SK-N-SH (cell line): Measurements from ENCODE around the gene ZNF785. TPM values are rescaled to one million over a fixed set of nuclear protein-coding genes. Genes with fewer than 3 reads are reported as not detected.
A peak's percentile ranks its signal among the peaks of the same experiment; 100 is the strongest.

Source experiments
- CTCF ChIA-PET: fragments of 300-600, 350-600 bp; formaldehyde crosslinking; extraction: SDS; loops from one replicate; lab custom pipeline; 2021; lab: Yijun Ruan, JAX
- POLR2A ChIA-PET: fragments of 350-600 bp; sonication (Branson Sonifier 250); formaldehyde crosslinking; extraction: SDS; loops from one replicate; lab custom pipeline; 2020; ENCODE audit warnings: antibody characterized with exemption, inconsistent platforms; lab: Yijun Ruan, JAX
- DNase-seq: peaks from one replicate; pipeline ENCODE4 v3.0.0; 2012
- H2AFZ ChIP-seq: fragments of 200-600 bp; sonication (generic); 2 replicates; pipeline ENCODE4 v1.8.1; 2016; ENCODE audit warnings: antibody characterized with exemption, mild to moderate bottlenecking, low read depth
- H3F3A ChIP-seq: fragments of 200-600 bp; sonication (generic); replicated peaks from 2 replicates; pipeline ENCODE3; 2016; ENCODE audit warnings: antibody characterized with exemption, mild to moderate bottlenecking; ENCODE audit not compliant: insufficient read depth
- H3K27ac ChIP-seq, 2 experiments: fragments of 200-500 bp in 1 of 2; fragments of 200-600 bp in 1 of 2; sonication (Bioruptor generic) in 1 of 2; sonication (generic), shearing (Covaris generic) in 1 of 2; 2 replicates each; pipeline versions ENCODE4 v1.5.1 to v1.6.1; 2014 to 2016; ENCODE audit warnings: low read depth in 2 of 2, inconsistent platforms in 1 of 2, low read length in 1 of 2, mild to moderate bottlenecking in 1 of 2, mixed read lengths in 1 of 2
- H3K27me3 ChIP-seq: fragments of 200-600 bp; sonication (generic), shearing (Covaris generic); 2 replicates; pipeline ENCODE4 v1.6.1; 2016; ENCODE audit warnings: mixed run types; ENCODE audit not compliant: insufficient read depth
- H3K36me3 ChIP-seq, 2 experiments: fragments of 200-500 bp in 1 of 2; fragments of 200-600 bp in 1 of 2; sonication (Bioruptor generic) in 1 of 2; sonication (generic) in 1 of 2; replicated peaks in 1 of 2; 2 replicates each; pipeline versions ENCODE3 to v1.5.1; 2014 to 2016; ENCODE audit warnings: low read length in 1 of 2, mild to moderate bottlenecking in 1 of 2; ENCODE audit not compliant: insufficient read depth in 2 of 2, control insufficient read depth in 1 of 2
- H3K4me1 ChIP-seq, 2 experiments: fragments of 200-500 bp in 1 of 2; fragments of 200-600 bp in 1 of 2; sonication (Bioruptor generic) in 1 of 2; sonication (generic), shearing (Covaris generic) in 1 of 2; 2 replicates each; pipeline versions ENCODE4 v1.5.1 to v1.6.1; 2014 to 2016; ENCODE audit warnings: low read depth in 1 of 2, low read length in 1 of 2, mixed run types in 1 of 2; ENCODE audit not compliant: insufficient read depth in 2 of 2, control insufficient read depth in 1 of 2
- H3K4me2 ChIP-seq: fragments of 200-600 bp; sonication (generic), shearing (Covaris generic); 2 replicates; pipeline ENCODE4 v1.6.1; 2017; ENCODE audit warnings: mixed run types
- H3K4me3 ChIP-seq, 2 experiments: fragments of 200-500 bp in 1 of 2; fragments of 200-600 bp in 1 of 2; sonication (Bioruptor generic) in 1 of 2; sonication (generic), shearing (Covaris generic) in 1 of 2; 2 replicates each; pipeline versions ENCODE4 v1.5.1 to v1.8.1; 2014 to 2016; ENCODE audit warnings: low read depth in 2 of 2, inconsistent platforms in 1 of 2, low read length in 1 of 2, mild to moderate bottlenecking in 1 of 2, mixed read lengths in 1 of 2, moderate library complexity in 1 of 2
- H3K79me2 ChIP-seq: fragments of 200-600 bp; sonication (generic); 2 replicates; pipeline ENCODE4 v1.8.1; 2017; ENCODE audit warnings: mild to moderate bottlenecking; ENCODE audit not compliant: insufficient read depth
- H3K9ac ChIP-seq: fragments of 200-600 bp; sonication (generic); 2 replicates; pipeline ENCODE4 v1.6.1; 2017; ENCODE audit warnings: mixed run types
- H3K9me2 ChIP-seq: fragments of 200-600 bp; sonication (generic); 2 replicates; pipeline ENCODE4 v1.6.1; 2017; ENCODE audit warnings: mixed run types
- H3K9me3 ChIP-seq: fragments of 200-600 bp; sonication (generic); 2 replicates; pipeline ENCODE4 v1.6.1; 2017; ENCODE audit warnings: mixed run types, mild to moderate bottlenecking, moderate library complexity
- H4K20me1 ChIP-seq: fragments of 200-600 bp; sonication (generic); 2 replicates; pipeline ENCODE4 v1.6.1; 2017; ENCODE audit warnings: mild to moderate bottlenecking, mixed run types; ENCODE audit not compliant: insufficient read depth
- EP300 ChIP-seq, 2 experiments: IDR thresholded peaks; 2 replicates each; pipeline versions ENCODE4 v1.4.0 to v1.6.1; 2012; ENCODE audit warnings: borderline replicate concordance in 1 of 2, low read depth in 1 of 2, low read length in 1 of 2
- EZH2phosphoT487 ChIP-seq: fragments of 200-600 bp; sonication (generic); IDR thresholded peaks from 2 replicates; pipeline ENCODE4 v1.6.1; 2017; ENCODE audit warnings: low read depth, mixed run types, mild to moderate bottlenecking, antibody characterized with exemption, moderate library complexity, borderline replicate concordance
- FOSL2 ChIP-seq: IDR thresholded peaks from 2 replicates; pipeline ENCODE4 v1.4.0; 2012; ENCODE audit warnings: low read depth, mild to moderate bottlenecking, moderate library complexity, borderline replicate concordance
- GABPA ChIP-seq: IDR thresholded peaks from 2 replicates; pipeline ENCODE4 v1.4.0; 2012; ENCODE audit warnings: low read depth, mild to moderate bottlenecking
- MAX ChIP-seq: IDR thresholded peaks from 2 replicates; pipeline ENCODE4 v1.4.0; 2012; ENCODE audit warnings: low read depth
- MXI1 ChIP-seq: IDR thresholded peaks from 2 replicates; pipeline ENCODE4 v1.6.1; 2012; ENCODE audit warnings: mild to moderate bottlenecking, low read depth, low read length, improper control_type of control experiment
- NFIC ChIP-seq: IDR thresholded peaks from 2 replicates; pipeline ENCODE4 v1.4.0; 2012; ENCODE audit warnings: borderline replicate concordance
- POLR2AphosphoS5 ChIP-seq: IDR thresholded peaks from 2 replicates; pipeline ENCODE4 v1.6.1; 2012; ENCODE audit warnings: low read depth, low read length
- RFX5 ChIP-seq: IDR thresholded peaks from 2 replicates; pipeline ENCODE4 v1.6.1; 2012; ENCODE audit warnings: mild to moderate bottlenecking, improper control_type of control experiment, low read length
- SIN3A ChIP-seq: IDR thresholded peaks from 2 replicates; pipeline ENCODE4 v1.6.1; 2012; ENCODE audit warnings: low read depth, mild to moderate bottlenecking, low read length, moderate library complexity, borderline replicate concordance
- SMC3 ChIP-seq: IDR thresholded peaks from 2 replicates; pipeline ENCODE4 v1.6.1; 2012; ENCODE audit warnings: low read depth, low read length, improper control_type of control experiment
- TEAD4 ChIP-seq: IDR thresholded peaks from 2 replicates; pipeline ENCODE4 v1.4.0; 2012; ENCODE audit warnings: mild to moderate bottlenecking, borderline replicate concordance; ENCODE audit not compliant: insufficient read depth
- YY1 ChIP-seq: IDR thresholded peaks from 2 replicates; pipeline ENCODE4 v1.4.0; 2012; ENCODE audit warnings: low read depth, mild to moderate bottlenecking
- WGBS: methylation state at CpG from one replicate; pipeline ENCODE4 v1.1.6; 2017; ENCODE audit warnings: low lambda C conversion rate; 5-methylcytosine and 5-hydroxymethylcytosine counted together
- polyA plus RNA-seq, 3 experiments: library from polyadenylated mRNA; depleted of rRNA; stranded (reverse); fragments of >200 nt; gene quantifications; 2 replicates each; pipeline ENCODE4 v1.2.3, GENCODE V29; 2012
- TF ChIP-seq, protein P1 (sequence below): IDR thresholded peaks from 2 replicates; pipeline ENCODE4 v1.6.1; 2012; ENCODE audit warnings: mild to moderate bottlenecking, low read depth, low read length, moderate library complexity

Gene ZNF785
- polyA plus RNA-seq, 1 of the 3 experiments (the other 2 are of a cell fraction): 8.8 TPM

DNA sequence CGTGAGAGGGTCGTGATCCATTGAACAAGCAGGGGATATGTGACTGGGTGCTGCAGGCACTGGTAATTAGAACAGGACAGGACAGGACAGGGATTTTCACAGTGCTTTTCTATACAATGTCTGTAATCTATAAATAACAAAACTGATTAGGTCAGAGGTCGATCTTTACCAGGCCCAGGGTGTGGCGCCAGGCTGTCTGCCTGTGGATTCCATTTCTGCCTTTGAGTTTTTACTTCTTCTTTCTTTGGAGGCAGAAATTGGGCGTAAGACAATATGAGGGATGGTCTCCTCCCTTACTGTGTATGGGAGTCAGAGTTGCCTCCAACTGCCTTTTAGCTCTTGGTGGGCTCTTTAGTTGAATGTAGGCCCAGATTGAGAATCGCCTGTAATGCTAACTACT, 25.8 kb downstream of the ZNF785 start:
- TF ChIP-seq NFIC (no peak), POLR2AphosphoS5 (no peak), FOSL2 (no peak), SMC3 (no peak), MAX (no peak), EP300 (IDR thresholded peaks at IDR 0.05; ENCODE audit: borderline replicate concordance in 1 of 2, low read depth in 1 of 2, low read length in 1 of 2) (no peak), TEAD4 (no peak), GABPA (no peak), MXI1 (no peak), RFX5 (no peak), YY1 (no peak), SIN3A (no peak), EZH2phosphoT487 (no peak)
- TF ChIP-seq, protein P1, sequence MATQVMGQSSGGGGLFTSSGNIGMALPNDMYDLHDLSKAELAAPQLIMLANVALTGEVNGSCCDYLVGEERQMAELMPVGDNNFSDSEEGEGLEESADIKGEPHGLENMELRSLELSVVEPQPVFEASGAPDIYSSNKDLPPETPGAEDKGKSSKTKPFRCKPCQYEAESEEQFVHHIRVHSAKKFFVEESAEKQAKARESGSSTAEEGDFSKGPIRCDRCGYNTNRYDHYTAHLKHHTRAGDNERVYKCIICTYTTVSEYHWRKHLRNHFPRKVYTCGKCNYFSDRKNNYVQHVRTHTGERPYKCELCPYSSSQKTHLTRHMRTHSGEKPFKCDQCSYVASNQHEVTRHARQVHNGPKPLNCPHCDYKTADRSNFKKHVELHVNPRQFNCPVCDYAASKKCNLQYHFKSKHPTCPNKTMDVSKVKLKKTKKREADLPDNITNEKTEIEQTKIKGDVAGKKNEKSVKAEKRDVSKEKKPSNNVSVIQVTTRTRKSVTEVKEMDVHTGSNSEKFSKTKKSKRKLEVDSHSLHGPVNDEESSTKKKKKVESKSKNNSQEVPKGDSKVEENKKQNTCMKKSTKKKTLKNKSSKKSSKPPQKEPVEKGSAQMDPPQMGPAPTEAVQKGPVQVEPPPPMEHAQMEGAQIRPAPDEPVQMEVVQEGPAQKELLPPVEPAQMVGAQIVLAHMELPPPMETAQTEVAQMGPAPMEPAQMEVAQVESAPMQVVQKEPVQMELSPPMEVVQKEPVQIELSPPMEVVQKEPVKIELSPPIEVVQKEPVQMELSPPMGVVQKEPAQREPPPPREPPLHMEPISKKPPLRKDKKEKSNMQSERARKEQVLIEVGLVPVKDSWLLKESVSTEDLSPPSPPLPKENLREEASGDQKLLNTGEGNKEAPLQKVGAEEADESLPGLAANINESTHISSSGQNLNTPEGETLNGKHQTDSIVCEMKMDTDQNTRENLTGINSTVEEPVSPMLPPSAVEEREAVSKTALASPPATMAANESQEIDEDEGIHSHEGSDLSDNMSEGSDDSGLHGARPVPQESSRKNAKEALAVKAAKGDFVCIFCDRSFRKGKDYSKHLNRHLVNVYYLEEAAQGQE: no peak
- H3K4me3 ChIP-seq: no peak overlapping the region

More for the DNA sequence above, 25.8 kb downstream of the ZNF785 start:
- H3K36me3 ChIP-seq: peaks cover 0 to 10% of the 10 kb centered on the region in 2 experiments
- peaks cover 7% of the 10 kb centered on the region for H3F3A ChIP-seq
- H3K9ac ChIP-seq: no peak overlapping the region
- no peaks in the 10 kb centered on the region for H3K9me3 ChIP-seq
- H3K4me2 ChIP-seq: no peak overlapping the region
- H3K4me1 ChIP-seq: peaks cover 0 to 6% of the 10 kb centered on the region in 2 experiments; a peak in 1 of 4 replicates
- peak overlapping the region; percentile 70; the same call in 1 of the 2 replicates for H2AFZ ChIP-seq
- CTCF ChIA-PET: interaction anchor here (0.6 kb wide), 1 partner anchor 22 kb away, joined by 3 read pairs; no protein-coding TSS in a partner anchor
- POLR2A ChIA-PET: no interaction called here
- H3K79me2 ChIP-seq: peaks cover 26% of the 10 kb centered on the region
- no peaks in the 10 kb centered on the region for H3K9me2 ChIP-seq
- no peak overlapping the region for H3K27ac ChIP-seq
- 97% methylated on average over 6 of the region's 6 CpGs for WGBS
- no peaks in the 10 kb centered on the region for H4K20me1 ChIP-seq
- no peak for DNase-seq
- no peaks in the 10 kb centered on the region for H3K27me3 ChIP-seq
